HG02884 (cell line): ENCODE data around the gene EGR2.
"Not testable (repeated sequence)": the region's sequence is repeated elsewhere in the genome, so short reads cannot be mapped to it uniquely, and the experiment has no call there.

Source experiments
- ATAC-seq: cut with Tn5 transposase; IDR thresholded peaks from one replicate; pipeline ENCODE4 v1.9.1; 2021; ENCODE audit warnings: mild to moderate bottlenecking, moderate library complexity; ENCODE audit not compliant: unreplicated experiment

Gene EGR2

GRCh38 chr10:62795762-62796161, 20.4 kb downstream of the EGR2 start:
- ATAC-seq, result no peak

- ATAC-seq, result no peak
These were observed 21.1 kb downstream of the EGR2 start for GRCh38 chr10:62795100-62795499.

- ATAC-seq, result no peak
These were observed 21.9 kb downstream of the EGR2 start for GRCh38 chr10:62794306-62794705.

- ATAC-seq, result no peak
These were observed 23.9 kb downstream of the EGR2 start for GRCh38 chr10:62792261-62792660.

GRCh38 chr10:62790571-62790970, 25.6 kb downstream of the EGR2 start:
- ATAC-seq, result no peak

- ATAC-seq, result no peak
These were observed 26.1 kb downstream of the EGR2 start for GRCh38 chr10:62790019-62790555.

GRCh38 chr10:62788861-62789467, 27.2 kb downstream of the EGR2 start:
- ATAC-seq, result no peak

GRCh38 chr10:62788285-62788684, 27.9 kb downstream of the EGR2 start:
- ATAC-seq, result not testable (repeated sequence)

- ATAC-seq, result not testable (repeated sequence)
These were observed 31.6 kb downstream of the EGR2 start for GRCh38 chr10:62784537-62784936.

- peak; percentile 84 for ATAC-seq
These were observed 36.5 kb downstream of the EGR2 start for GRCh38 chr10:62779487-62780248.

- peak; percentile 42 for ATAC-seq
These were observed 38.0 kb downstream of the EGR2 start for GRCh38 chr10:62778125-62778524.

- ATAC-seq, result no peak
These were observed 43.8 kb downstream of the EGR2 start for GRCh38 chr10:62772186-62772974.

GRCh38 chr10:62769574-62770242, 46.5 kb downstream of the EGR2 start:
- peak; percentile 69 for ATAC-seq

- ATAC-seq, result no peak
These were observed 49.8 kb downstream of the EGR2 start for GRCh38 chr10:62766386-62766785.

GRCh38 chr10:62765726-62766125, 50.4 kb downstream of the EGR2 start:
- ATAC-seq, result no peak

- no peak for ATAC-seq
These were observed 52.2 kb downstream of the EGR2 start for GRCh38 chr10:62764011-62764410.

- ATAC-seq, result no peak
These were observed 53.0 kb downstream of the EGR2 start for GRCh38 chr10:62763155-62763554.
